K562 (cell line): Measurements from ENCODE around the gene ZNF837. TPM values are rescaled to one million over a fixed set of nuclear protein-coding genes. Genes with fewer than 3 reads are reported as not detected.
A peak's percentile ranks its signal among the peaks of the same experiment; 100 is the strongest.

Experiments used
- AFF1 ChIP-seq, 2 experiments: fragments of 450-650 bp; IDR thresholded peaks; 2 replicates each; pipeline ENCODE4 v1.6.1; 2018; ENCODE audit warnings: mild to moderate bottlenecking in 2 of 2, low read depth in 1 of 2; ENCODE audit not compliant: partially characterized antibody in 2 of 2
- CBX3 ChIP-seq, 2 experiments: IDR thresholded peaks; 1 replicate in 1 of 2; 2 replicates in 1 of 2; pipeline ENCODE4 v1.6.1; 2012; ENCODE audit warnings: inconsistent platforms in 2 of 2, low read length in 2 of 2, borderline replicate concordance in 1 of 2, control low read depth in 1 of 2
- ELF1 ChIP-seq: fragments of 200-800 bp; sonication (Bioruptor generic); IDR thresholded peaks from 2 replicates; pipeline ENCODE4 v1.6.1; 2016; ENCODE audit warnings: missing genetic modification characterization, missing compliant biosample characterization
- HBP1 ChIP-seq: fragments of 450-650 bp; formaldehyde crosslinking; IDR thresholded peaks from 2 replicates; pipeline ENCODE4 v1.4.0; 2022; ENCODE audit warnings: missing genetic modification characterization
- HMBOX1 ChIP-seq: sonication (generic); IDR thresholded peaks from 2 replicates; pipeline ENCODE4 v1.6.1; 2016
- LCOR ChIP-seq: sonication (generic); formaldehyde crosslinking; IDR thresholded peaks from 2 replicates; pipeline ENCODE4 v1.8.0; 2022; ENCODE audit warnings: mild to moderate bottlenecking, missing genetic modification reagents
- MAFG ChIP-seq: fragments of 450-650 bp; conservative IDR thresholded peaks from 2 replicates; pipeline ENCODE4 v1.6.1; 2016; ENCODE audit warnings: missing genetic modification characterization, missing compliant biosample characterization
- MEF2D ChIP-seq: conservative IDR thresholded peaks from 2 replicates; pipeline ENCODE4 v1.6.1; 2016; ENCODE audit warnings: low read depth, missing genetic modification characterization, missing compliant biosample characterization
- MEIS2 ChIP-seq: fragments of 450-650 bp; IDR thresholded peaks from 2 replicates; pipeline ENCODE4 v1.6.1; 2014; ENCODE audit warnings: mild to moderate bottlenecking; ENCODE audit not compliant: partially characterized antibody
- MYC ChIP-seq, 2 experiments: fragments of 250-450 bp in 1 of 2; sonication (Bioruptor Pico) in 1 of 2; IDR thresholded peaks; 2 replicates each; pipeline versions ENCODE4 v1.5.1 to v1.6.1; 2012 to 2021; ENCODE audit warnings: low read depth in 2 of 2, borderline replicate concordance in 1 of 2, improper control_type of control experiment in 1 of 2, low read length in 1 of 2, mild to moderate bottlenecking in 1 of 2, moderate library complexity in 1 of 2
- RBM22 ChIP-seq: fragments of 200-400 bp; formaldehyde crosslinking; IDR thresholded peaks from 2 replicates; pipeline ENCODE4 v1.6.1; 2018; ENCODE audit warnings: low read length, low read depth; ENCODE audit not compliant: poor library complexity, severe bottlenecking
- TRIM25 ChIP-seq: fragments of 450-650 bp; IDR thresholded peaks from 2 replicates; pipeline ENCODE4 v1.7.0; 2016; ENCODE audit warnings: borderline replicate concordance
- ZNF121 ChIP-seq: sonication (generic); formaldehyde crosslinking; conservative IDR thresholded peaks from 2 replicates; pipeline ENCODE4 v1.8.0; 2022; ENCODE audit warnings: missing genetic modification reagents
- ZNF740 ChIP-seq, 3 experiments: fragments of 200-800 bp in 1 of 3; sonication (Bioruptor generic) in 1 of 3; sonication (generic) in 1 of 3; formaldehyde crosslinking in 1 of 3; IDR thresholded peaks; 2 replicates each; pipeline versions ENCODE4 v1.6.1 to v1.8.0; 2016 to 2022; ENCODE audit warnings: mild to moderate bottlenecking in 2 of 3, missing compliant biosample characterization in 2 of 3, missing genetic modification characterization in 2 of 3, missing genetic modification reagents in 1 of 3
- polyA plus RNA-seq, 8 experiments: library from polyadenylated mRNA; depleted of rRNA in 4 of 8; stranded (reverse) in 5 of 8; unstranded in 3 of 8; fragments of >200 nt; fragmentation: Nextera tagmentation in 2 of 8; fragmentation: Illumina TruSeq in 1 of 8; extraction: Ambion mirVana in 2 of 8; extraction: Trizol in 1 of 8; gene quantifications; 2 replicates each; pipeline versions ENCODE4 v1.2.1 to v1.2.3, GENCODE V29; 2011 to 2014; ENCODE audit warnings: inconsistent platforms in 1 of 8, missing spikeins in 1 of 8
- total RNA-seq, 7 experiments: library from RNA; depleted of rRNA in 6 of 7; stranded (reverse); fragments of >200 nt in 6 of 7; fragmentation: Illumina TruSeq in 2 of 7; extraction: Trizol in 2 of 7; gene quantifications; 2 replicates each; pipeline versions ENCODE4 v1.2.1 to v1.2.3, GENCODE V29; 2011 to 2021; ENCODE audit warnings: low replicate concordance in 1 of 7

The ZNF837 gene
- total and polyA plus RNA-seq, 9 of the 15 experiments (the other 6 are each of a cell fraction or from before 2014, with no cell fraction given): 0.11 to 2.1 (median 0.57) TPM; not detected in 4

GRCh38 chr19:58326914-58327726 lies 53.7 kb downstream of the ZNF837 start, which contains the start of gene ZSCAN22 (continued):
- peak; percentile 84 for TF ChIP-seq ELF1 (tag)
- TF ChIP-seq ZNF121: no peak
- TF ChIP-seq AFF1 (IDR thresholded peaks at IDR 0.05; ENCODE audit: low read depth in 1 of 2, partially characterized antibody in 2 of 2): peak; percentile 76 to 98
- peak; percentile 62; the same call in 1 of the 2 replicates for TF ChIP-seq ZNF740 (CRISPR knock-in tag; IDR thresholded peaks at IDR 0.05)
- TF ChIP-seq ZNF740 (tag; IDR thresholded peaks at IDR 0.05): no peak
- no peak for TF ChIP-seq HBP1 (CRISPR knock-in tag)
- TF ChIP-seq MEIS2: peak; percentile 59
- TF ChIP-seq RBM22: peak; percentile 27
- TF ChIP-seq LCOR (CRISPR knock-in tag): peak; percentile 84; the same call in 1 of the 2 replicates
- TF ChIP-seq HMBOX1: peak; percentile 79; the same call in 1 of the 2 replicates
- peak; percentile 75 for TF ChIP-seq MYC (IDR thresholded peaks at IDR 0.05; ENCODE audit: low read depth, low read length)
- TF ChIP-seq MYC (CRISPR knock-in tag; IDR thresholded peaks at IDR 0.05; ENCODE audit: borderline replicate concordance, low read depth): peak; percentile 95
- no peak for TF ChIP-seq MAFG (tag)
- peak; percentile 31; the same call in 1 of the 2 replicates for TF ChIP-seq TRIM25
- TF ChIP-seq MEF2D (tag): 0 out of 2 replicates have a peak, but pooled peaks have one; percentile 51
- peak in 1 of 2 experiments; percentile 85; a peak in 2 of 3 replicates for TF ChIP-seq CBX3 (IDR thresholded peaks at IDR 0.05; ENCODE audit: borderline replicate concordance in 1 of 2, low read length in 2 of 2)
